HepG2 (cell line): ENCODE measurements around the gene EDN2. TPM values are rescaled to one million over a fixed set of nuclear protein-coding genes. Genes with fewer than 3 reads are reported as not detected.

Source experiments
- ATF1 ChIP-seq: IDR thresholded peaks from 2 replicates; pipeline ENCODE4 v1.6.1; 2016; ENCODE audit warnings: mild to moderate bottlenecking, control low read depth
- CREM ChIP-seq, 2 experiments: sonication (generic) in 1 of 2; formaldehyde crosslinking in 1 of 2; IDR thresholded peaks; 2 replicates each; pipeline versions ENCODE4 v1.4.0 to v1.6.1; 2016 to 2020; ENCODE audit warnings: antibody characterized with exemption in 1 of 2, mild to moderate bottlenecking in 1 of 2, missing genetic modification reagents in 1 of 2
- ETV5 ChIP-seq: IDR thresholded peaks from 2 replicates; pipeline ENCODE4 v1.6.1; 2018; ENCODE audit warnings: missing biosample characterization, missing genetic modification reagents, inconsistent platforms, borderline replicate concordance
- HMG20B ChIP-seq: conservative IDR thresholded peaks from 2 replicates; pipeline ENCODE4 v1.6.1; 2016; ENCODE audit warnings: missing genetic modification reagents, missing compliant biosample characterization
- KLF12 ChIP-seq: sonication (generic); formaldehyde crosslinking; IDR thresholded peaks from 2 replicates; pipeline ENCODE4 v1.4.0; 2020; ENCODE audit warnings: missing genetic modification reagents, borderline replicate concordance
- PHF21A ChIP-seq: sonication (generic); formaldehyde crosslinking; IDR thresholded peaks from 2 replicates; pipeline ENCODE4 v1.5.0; 2020; ENCODE audit warnings: mild to moderate bottlenecking, missing genetic modification reagents
- RFX5 ChIP-seq: IDR thresholded peaks from 2 replicates; pipeline ENCODE4 v1.6.1; 2011; ENCODE audit warnings: low read depth, low read length, improper control_type of control experiment
- RNF219 ChIP-seq: sonication (generic); formaldehyde crosslinking; IDR thresholded peaks from 2 replicates; pipeline ENCODE4 v1.5.0; 2020; ENCODE audit warnings: mild to moderate bottlenecking, missing genetic modification reagents
- ZNF468 ChIP-seq: sonication (generic); formaldehyde crosslinking; IDR thresholded peaks from 2 replicates; pipeline ENCODE4 v1.8.0; 2022; ENCODE audit warnings: mild to moderate bottlenecking, moderate library complexity, missing genetic modification reagents
- ZNF570 ChIP-seq: sonication (generic); formaldehyde crosslinking; IDR thresholded peaks from 2 replicates; pipeline ENCODE4 v1.4.0; 2020; ENCODE audit warnings: mild to moderate bottlenecking, missing genetic modification reagents, borderline replicate concordance
- ZNF589 ChIP-seq: sonication (generic); formaldehyde crosslinking; conservative IDR thresholded peaks from 2 replicates; pipeline ENCODE4 v1.8.0; 2022; ENCODE audit warnings: mild to moderate bottlenecking, moderate library complexity, missing genetic modification reagents
- polyA plus RNA-seq, 8 experiments: library from polyadenylated mRNA; depleted of rRNA in 3 of 8; stranded (reverse) in 7 of 8; unstranded in 1 of 8; fragments of >200 nt; fragmentation: Illumina TruSeq in 4 of 8; extraction: Trizol in 4 of 8; gene quantifications; 2 replicates each; pipeline versions ENCODE4 v1.2.1 to v1.2.3, GENCODE V29; 2011 to 2016; ENCODE audit warnings: low read depth in 4 of 8, missing spikeins in 1 of 8, mixed read lengths in 1 of 8; ENCODE audit not compliant: insufficient read depth in 1 of 8
- total RNA-seq, 5 experiments: library from RNA; depleted of rRNA; stranded (reverse); fragments of >200 nt; fragmentation: Illumina TruSeq; extraction: Trizol; gene quantifications; 2 replicates each; pipeline ENCODE4 v1.2.3, GENCODE V29; 2016; ENCODE audit warnings: low read depth in 1 of 5
- TF ChIP-seq, protein P1 (sequence below): IDR thresholded peaks from 2 replicates; pipeline ENCODE4 v1.4.0; 2020; ENCODE audit warnings: mild to moderate bottlenecking, missing genetic modification reagents
- TF ChIP-seq, protein P2 (sequence below), 2 experiments: IDR thresholded peaks; 2 replicates each; pipeline ENCODE4 v1.6.1; 2011 to 2012; ENCODE audit warnings: low read length in 2 of 2, borderline replicate concordance in 1 of 2, low read depth in 1 of 2, mild to moderate bottlenecking in 1 of 2, moderate library complexity in 1 of 2
- TF ChIP-seq, protein P3 (sequence below): sonication (generic); formaldehyde crosslinking; IDR thresholded peaks from 2 replicates; pipeline ENCODE4 v1.5.0; 2020; ENCODE audit warnings: missing genetic modification reagents
- TF ChIP-seq, protein P4 (sequence below): sonication (generic); formaldehyde crosslinking; IDR thresholded peaks from 2 replicates; pipeline ENCODE4 v1.5.1; 2020; ENCODE audit warnings: mild to moderate bottlenecking, missing genetic modification reagents, borderline replicate concordance

The EDN2 gene
- total and polyA plus RNA-seq, 2 of the 13 experiments (the other 11 are each of a cell fraction or from before 2014, with no cell fraction given), result not detected

- TF ChIP-seq, protein P1, sequence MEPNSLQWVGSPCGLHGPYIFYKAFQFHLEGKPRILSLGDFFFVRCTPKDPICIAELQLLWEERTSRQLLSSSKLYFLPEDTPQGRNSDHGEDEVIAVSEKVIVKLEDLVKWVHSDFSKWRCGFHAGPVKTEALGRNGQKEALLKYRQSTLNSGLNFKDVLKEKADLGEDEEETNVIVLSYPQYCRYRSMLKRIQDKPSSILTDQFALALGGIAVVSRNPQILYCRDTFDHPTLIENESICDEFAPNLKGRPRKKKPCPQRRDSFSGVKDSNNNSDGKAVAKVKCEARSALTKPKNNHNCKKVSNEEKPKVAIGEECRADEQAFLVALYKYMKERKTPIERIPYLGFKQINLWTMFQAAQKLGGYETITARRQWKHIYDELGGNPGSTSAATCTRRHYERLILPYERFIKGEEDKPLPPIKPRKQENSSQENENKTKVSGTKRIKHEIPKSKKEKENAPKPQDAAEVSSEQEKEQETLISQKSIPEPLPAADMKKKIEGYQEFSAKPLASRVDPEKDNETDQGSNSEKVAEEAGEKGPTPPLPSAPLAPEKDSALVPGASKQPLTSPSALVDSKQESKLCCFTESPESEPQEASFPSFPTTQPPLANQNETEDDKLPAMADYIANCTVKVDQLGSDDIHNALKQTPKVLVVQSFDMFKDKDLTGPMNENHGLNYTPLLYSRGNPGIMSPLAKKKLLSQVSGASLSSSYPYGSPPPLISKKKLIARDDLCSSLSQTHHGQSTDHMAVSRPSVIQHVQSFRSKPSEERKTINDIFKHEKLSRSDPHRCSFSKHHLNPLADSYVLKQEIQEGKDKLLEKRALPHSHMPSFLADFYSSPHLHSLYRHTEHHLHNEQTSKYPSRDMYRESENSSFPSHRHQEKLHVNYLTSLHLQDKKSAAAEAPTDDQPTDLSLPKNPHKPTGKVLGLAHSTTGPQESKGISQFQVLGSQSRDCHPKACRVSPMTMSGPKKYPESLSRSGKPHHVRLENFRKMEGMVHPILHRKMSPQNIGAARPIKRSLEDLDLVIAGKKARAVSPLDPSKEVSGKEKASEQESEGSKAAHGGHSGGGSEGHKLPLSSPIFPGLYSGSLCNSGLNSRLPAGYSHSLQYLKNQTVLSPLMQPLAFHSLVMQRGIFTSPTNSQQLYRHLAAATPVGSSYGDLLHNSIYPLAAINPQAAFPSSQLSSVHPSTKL (CRISPR knock-in tag), result 0 out of 2 replicates have a peak, but pooled peaks have one; percentile 27
- TF ChIP-seq CREM (IDR thresholded peaks at IDR 0.05), result no peak
- TF ChIP-seq CREM (CRISPR knock-in tag; IDR thresholded peaks at IDR 0.05), result no peak
- TF ChIP-seq HMG20B (CRISPR knock-in tag), result no peak
- TF ChIP-seq ZNF468 (CRISPR knock-in tag), result no peak
- TF ChIP-seq, protein P2, sequence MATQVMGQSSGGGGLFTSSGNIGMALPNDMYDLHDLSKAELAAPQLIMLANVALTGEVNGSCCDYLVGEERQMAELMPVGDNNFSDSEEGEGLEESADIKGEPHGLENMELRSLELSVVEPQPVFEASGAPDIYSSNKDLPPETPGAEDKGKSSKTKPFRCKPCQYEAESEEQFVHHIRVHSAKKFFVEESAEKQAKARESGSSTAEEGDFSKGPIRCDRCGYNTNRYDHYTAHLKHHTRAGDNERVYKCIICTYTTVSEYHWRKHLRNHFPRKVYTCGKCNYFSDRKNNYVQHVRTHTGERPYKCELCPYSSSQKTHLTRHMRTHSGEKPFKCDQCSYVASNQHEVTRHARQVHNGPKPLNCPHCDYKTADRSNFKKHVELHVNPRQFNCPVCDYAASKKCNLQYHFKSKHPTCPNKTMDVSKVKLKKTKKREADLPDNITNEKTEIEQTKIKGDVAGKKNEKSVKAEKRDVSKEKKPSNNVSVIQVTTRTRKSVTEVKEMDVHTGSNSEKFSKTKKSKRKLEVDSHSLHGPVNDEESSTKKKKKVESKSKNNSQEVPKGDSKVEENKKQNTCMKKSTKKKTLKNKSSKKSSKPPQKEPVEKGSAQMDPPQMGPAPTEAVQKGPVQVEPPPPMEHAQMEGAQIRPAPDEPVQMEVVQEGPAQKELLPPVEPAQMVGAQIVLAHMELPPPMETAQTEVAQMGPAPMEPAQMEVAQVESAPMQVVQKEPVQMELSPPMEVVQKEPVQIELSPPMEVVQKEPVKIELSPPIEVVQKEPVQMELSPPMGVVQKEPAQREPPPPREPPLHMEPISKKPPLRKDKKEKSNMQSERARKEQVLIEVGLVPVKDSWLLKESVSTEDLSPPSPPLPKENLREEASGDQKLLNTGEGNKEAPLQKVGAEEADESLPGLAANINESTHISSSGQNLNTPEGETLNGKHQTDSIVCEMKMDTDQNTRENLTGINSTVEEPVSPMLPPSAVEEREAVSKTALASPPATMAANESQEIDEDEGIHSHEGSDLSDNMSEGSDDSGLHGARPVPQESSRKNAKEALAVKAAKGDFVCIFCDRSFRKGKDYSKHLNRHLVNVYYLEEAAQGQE (IDR thresholded peaks at IDR 0.05; ENCODE audit: borderline replicate concordance in 1 of 2, low read depth in 1 of 2, low read length in 2 of 2), result peak; percentile 34 to 84
- TF ChIP-seq, protein P3, sequence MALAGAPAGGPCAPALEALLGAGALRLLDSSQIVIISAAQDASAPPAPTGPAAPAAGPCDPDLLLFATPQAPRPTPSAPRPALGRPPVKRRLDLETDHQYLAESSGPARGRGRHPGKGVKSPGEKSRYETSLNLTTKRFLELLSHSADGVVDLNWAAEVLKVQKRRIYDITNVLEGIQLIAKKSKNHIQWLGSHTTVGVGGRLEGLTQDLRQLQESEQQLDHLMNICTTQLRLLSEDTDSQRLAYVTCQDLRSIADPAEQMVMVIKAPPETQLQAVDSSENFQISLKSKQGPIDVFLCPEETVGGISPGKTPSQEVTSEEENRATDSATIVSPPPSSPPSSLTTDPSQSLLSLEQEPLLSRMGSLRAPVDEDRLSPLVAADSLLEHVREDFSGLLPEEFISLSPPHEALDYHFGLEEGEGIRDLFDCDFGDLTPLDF, result 0 out of 2 replicates have a peak, but pooled peaks have one; percentile 24
- TF ChIP-seq KLF12, result peak; percentile 45; the same call in 1 of the 2 replicates
- TF ChIP-seq ZNF589 (CRISPR knock-in tag), result no peak
- no peak for TF ChIP-seq RNF219 (CRISPR knock-in tag)
- no peak for TF ChIP-seq ETV5 (CRISPR knock-in tag)
- TF ChIP-seq PHF21A (CRISPR knock-in tag), result 0 out of 2 replicates have a peak, but pooled peaks have one; percentile 33
- no peak for TF ChIP-seq RFX5
- TF ChIP-seq ZNF570, result no peak
- TF ChIP-seq, protein P4, sequence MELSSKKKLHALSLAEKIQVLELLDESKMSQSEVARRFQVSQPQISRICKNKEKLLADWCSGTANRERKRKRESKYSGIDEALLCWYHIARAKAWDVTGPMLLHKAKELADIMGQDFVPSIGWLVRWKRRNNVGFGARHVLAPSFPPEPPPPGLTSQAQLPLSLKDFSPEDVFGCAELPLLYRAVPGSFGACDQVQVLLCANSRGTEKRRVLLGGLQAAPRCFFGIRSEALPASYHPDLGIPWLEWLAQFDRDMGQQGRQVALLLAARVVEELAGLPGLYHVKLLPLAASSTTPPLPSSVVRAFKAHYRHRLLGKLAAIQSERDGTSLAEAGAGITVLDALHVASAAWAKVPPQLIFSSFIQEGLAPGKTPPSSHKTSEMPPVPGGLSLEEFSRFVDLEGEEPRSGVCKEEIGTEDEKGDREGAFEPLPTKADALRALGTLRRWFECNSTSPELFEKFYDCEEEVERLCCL (CRISPR knock-in tag), result no peak
- TF ChIP-seq ATF1 (CRISPR knock-in tag), result no peak
Observed at GRCh38 chr1:41516168-41517061, 31.9 kb upstream of the EDN2 start (continued).
